Neutrophil (primary cell): ENCODE measurements around the gene STUM.

Source experiments
- H3K27ac ChIP-seq: fragments of 200-600 bp; sonication (generic); 2 replicates; pipeline ENCODE4 v1.5.1; 2016; ENCODE audit warnings: mild to moderate bottlenecking, moderate library complexity
- H3K27me3 ChIP-seq: fragments of 200-600 bp; sonication (generic); 2 replicates; pipeline ENCODE4 v1.6.0; 2016; ENCODE audit warnings: mild to moderate bottlenecking
- H3K36me3 ChIP-seq: fragments of 200-600 bp; sonication (generic); 2 replicates; pipeline ENCODE4 v1.5.1; 2017
- H3K4me1 ChIP-seq, 2 experiments: fragments of 200-600 bp in 1 of 2; sonication (generic) in 1 of 2; 1 replicate in 1 of 2; 2 replicates in 1 of 2; pipeline versions ENCODE4 v1.5.1 to v1.6.1; 2013 to 2016; ENCODE audit warnings: low read depth in 1 of 2, low read length in 1 of 2, mild to moderate bottlenecking in 1 of 2, moderate library complexity in 1 of 2; ENCODE audit not compliant: control insufficient read depth in 1 of 2, insufficient read depth in 1 of 2
- H3K4me3 ChIP-seq, 2 experiments: fragments of 200-600 bp in 1 of 2; sonication (generic) in 1 of 2; 1 replicate in 1 of 2; 2 replicates in 1 of 2; pipeline ENCODE4 v1.5.1; 2013 to 2016; ENCODE audit warnings: low read depth in 1 of 2, low read length in 1 of 2, mild to moderate bottlenecking in 1 of 2, moderate library complexity in 1 of 2
- H3K9me3 ChIP-seq: fragments of 200-600 bp; sonication (generic); 2 replicates; pipeline ENCODE4 v1.5.1; 2016
- TF ChIP-seq, protein P1 (sequence below): fragments of 200-600 bp; sonication (generic); IDR thresholded peaks from 2 replicates; pipeline ENCODE4 v1.5.1; 2016; ENCODE audit warnings: antibody characterized with exemption

Gene STUM

DNA sequence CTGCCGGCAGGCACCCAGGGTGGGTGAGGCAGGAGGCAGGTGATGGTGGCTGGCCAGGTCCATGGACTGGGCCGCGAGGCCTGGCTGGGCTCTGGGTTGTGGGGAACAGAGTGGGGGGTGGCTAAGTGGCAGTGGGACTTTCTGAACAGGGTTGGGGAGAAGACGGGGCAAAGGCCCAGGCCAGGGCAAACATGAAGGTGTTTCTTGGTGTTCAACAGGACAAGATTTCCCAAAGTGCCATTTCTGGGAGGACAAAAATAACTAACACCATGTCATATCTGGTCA lies 26.8 kb downstream of the STUM start:
- Histone ChIP-seq H3K36me3 (no peaks in the 10 kb centered on the region), H3K9me3 (no peaks in the 10 kb centered on the region), H3K4me1 (no peaks in the 10 kb centered on the region), H3K4me3 (no peak overlapping the region), H3K27ac (no peak overlapping the region), H3K27me3 (no peaks in the 10 kb centered on the region)
- TF ChIP-seq, protein P1, sequence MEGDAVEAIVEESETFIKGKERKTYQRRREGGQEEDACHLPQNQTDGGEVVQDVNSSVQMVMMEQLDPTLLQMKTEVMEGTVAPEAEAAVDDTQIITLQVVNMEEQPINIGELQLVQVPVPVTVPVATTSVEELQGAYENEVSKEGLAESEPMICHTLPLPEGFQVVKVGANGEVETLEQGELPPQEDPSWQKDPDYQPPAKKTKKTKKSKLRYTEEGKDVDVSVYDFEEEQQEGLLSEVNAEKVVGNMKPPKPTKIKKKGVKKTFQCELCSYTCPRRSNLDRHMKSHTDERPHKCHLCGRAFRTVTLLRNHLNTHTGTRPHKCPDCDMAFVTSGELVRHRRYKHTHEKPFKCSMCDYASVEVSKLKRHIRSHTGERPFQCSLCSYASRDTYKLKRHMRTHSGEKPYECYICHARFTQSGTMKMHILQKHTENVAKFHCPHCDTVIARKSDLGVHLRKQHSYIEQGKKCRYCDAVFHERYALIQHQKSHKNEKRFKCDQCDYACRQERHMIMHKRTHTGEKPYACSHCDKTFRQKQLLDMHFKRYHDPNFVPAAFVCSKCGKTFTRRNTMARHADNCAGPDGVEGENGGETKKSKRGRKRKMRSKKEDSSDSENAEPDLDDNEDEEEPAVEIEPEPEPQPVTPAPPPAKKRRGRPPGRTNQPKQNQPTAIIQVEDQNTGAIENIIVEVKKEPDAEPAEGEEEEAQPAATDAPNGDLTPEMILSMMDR, result no peak

DNA sequence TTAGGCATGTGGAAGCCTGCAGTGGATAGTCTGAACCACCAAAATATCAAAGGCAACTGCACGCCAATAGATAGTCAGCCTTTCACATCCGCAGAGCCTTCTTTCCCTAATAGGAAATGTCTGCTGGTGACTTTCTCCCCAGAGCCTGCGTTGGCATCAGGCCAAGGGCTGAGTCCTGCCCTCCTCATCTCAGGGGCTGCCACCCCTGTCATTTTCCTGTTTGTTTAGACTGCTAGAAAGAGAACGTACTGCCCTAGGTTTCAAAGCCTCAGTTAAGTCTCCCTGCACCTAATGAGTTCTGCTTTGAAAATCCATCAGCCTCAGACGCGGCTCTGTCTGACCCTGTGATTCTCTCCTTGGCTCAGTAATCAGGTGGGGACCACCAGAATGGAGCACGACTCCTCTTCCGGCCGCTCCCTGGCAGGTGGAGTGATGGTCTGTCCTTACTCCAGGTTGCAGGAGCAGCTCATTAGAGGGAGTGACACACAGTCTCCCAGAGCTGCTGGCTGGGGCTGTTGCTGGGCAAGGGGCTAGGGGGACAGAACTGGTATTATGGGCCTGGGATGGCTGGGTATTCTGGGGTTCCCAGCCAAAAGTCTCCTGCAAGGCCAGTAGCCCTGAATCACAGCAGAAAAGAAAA lies 27.3 kb downstream of the STUM start:
- H3K4me1 ChIP-seq, result no peaks in the 10 kb centered on the region
- H3K36me3 ChIP-seq, result no peaks in the 10 kb centered on the region
- TF ChIP-seq, protein P1, result no peak
- no peaks in the 10 kb centered on the region for H3K9me3 ChIP-seq
- H3K4me3 ChIP-seq, result no peak overlapping the region
- no peaks in the 10 kb centered on the region for H3K27me3 ChIP-seq
- no peak overlapping the region for H3K27ac ChIP-seq

DNA sequence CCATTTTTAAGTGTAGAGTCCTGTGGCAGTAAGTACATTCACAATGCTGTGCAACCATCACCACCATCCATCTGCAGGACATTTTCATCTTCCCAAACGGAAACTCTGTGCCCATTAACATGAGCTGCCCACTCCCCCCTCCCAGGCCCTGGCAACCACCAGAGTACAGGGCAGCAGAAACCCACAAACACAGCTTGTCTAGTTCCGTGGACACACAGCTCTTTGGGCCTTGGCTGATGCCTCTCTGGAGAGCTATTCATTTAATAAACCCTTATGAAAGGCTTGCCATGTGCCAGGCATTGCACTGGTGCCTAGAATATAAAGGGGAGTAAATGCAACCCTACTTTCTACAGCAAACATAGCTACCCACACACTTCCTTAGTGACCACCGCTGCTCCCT lies 28.0 kb downstream of the STUM start:
- TF ChIP-seq, protein P1, result no peak
- no peaks in the 10 kb centered on the region for H3K27me3 ChIP-seq
- no peaks in the 10 kb centered on the region for H3K36me3 ChIP-seq
- no peak overlapping the region for H3K4me3 ChIP-seq
- H3K9me3 ChIP-seq, result no peaks in the 10 kb centered on the region
- H3K27ac ChIP-seq, result no peak overlapping the region
- H3K4me1 ChIP-seq, result no peaks in the 10 kb centered on the region

DNA sequence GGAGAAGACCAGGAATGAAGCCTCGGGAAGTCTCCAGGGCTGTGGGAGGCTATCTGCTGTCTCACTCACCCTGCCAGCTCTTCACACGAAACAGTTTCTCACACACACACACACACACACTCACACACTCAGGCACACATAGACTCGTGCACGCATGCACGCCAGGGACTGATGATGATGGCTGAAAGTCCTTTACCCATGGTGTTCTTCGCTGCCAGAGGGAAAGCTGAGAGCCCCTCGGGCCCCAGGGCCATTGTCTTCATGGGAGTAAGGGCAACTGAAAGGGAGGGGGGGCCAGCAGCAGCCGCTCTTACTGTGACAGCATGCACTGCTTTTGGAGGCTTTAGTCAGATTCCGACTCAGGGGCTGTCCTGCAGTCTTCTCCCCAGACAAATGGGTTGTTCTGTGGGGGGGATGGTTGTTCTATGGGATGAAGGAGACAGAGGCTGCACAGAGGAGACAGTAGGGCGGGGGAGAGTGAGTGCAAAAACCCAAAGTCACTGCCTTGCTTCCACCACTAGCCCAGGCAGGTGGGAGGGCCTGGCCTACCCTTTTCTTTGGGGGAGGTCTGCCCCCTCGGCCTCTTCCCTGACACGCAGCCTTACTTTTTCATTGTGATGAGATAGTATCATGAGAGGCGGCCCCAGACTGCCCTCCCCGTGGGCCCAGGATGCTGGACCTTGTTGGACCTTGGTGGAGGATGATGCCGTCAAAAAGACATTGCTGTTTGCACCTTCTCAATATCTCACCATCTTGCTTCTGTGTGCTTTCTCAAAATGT lies 29.0 kb downstream of the STUM start:
- no peaks in the 10 kb centered on the region for H3K4me1 ChIP-seq
- TF ChIP-seq, protein P1, result no peak
- H3K27ac ChIP-seq, result no peak overlapping the region
- H3K36me3 ChIP-seq, result no peaks in the 10 kb centered on the region
- no peak overlapping the region for H3K4me3 ChIP-seq
- no peaks in the 10 kb centered on the region for H3K9me3 ChIP-seq
- H3K27me3 ChIP-seq, result no peaks in the 10 kb centered on the region

DNA sequence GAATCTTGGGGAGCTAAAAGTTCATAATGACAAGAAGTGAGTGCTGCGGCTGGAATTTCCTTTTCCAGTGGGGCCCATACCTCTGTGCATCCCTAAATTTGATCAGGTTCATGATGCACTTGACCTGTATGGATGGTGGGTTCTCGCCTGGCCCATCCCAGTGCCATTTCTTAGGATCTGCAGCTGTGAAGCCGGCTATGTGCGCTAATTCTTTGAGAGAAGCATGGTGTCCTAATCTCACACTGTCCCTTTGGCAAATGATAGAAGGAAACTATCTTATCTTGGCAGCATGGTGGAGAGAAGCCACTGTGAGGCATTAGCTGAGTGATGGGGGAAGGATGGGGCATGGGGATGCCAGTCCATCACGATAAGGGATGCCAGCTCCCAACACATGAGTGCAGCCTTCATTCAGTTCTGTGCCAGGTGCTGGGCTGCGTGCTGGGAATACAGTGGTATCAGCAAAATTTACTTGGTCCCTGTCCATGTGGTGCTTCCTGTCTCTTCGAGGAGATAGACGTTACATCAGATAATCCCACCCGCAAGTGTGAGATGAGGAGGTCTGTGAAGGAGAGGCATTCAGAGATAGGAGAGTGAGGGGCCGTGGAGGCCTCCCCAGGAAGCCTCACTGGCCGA lies 30.5 kb downstream of the STUM start:
- Histone ChIP-seq H3K27me3 (no peaks in the 10 kb centered on the region), H3K4me3 (no peak overlapping the region), H3K27ac (no peak overlapping the region), H3K36me3 (no peaks in the 10 kb centered on the region), H3K4me1 (no peaks in the 10 kb centered on the region), H3K9me3 (no peaks in the 10 kb centered on the region)
- TF ChIP-seq, protein P1, result no peak
